ENCODE data around the gene BEX1.
"Not testable (repeated sequence)": the region's sequence is repeated elsewhere in the genome, so short reads cannot be mapped to it uniquely, and the experiment has no call there.

Gene BEX1

GRCh38 chrX:103081051-103081450 lies 17.1 kb upstream of the BEX1 start:
- H3K27ac ChIP-seq (ENCODE audit: low read depth, low read length, severe bottlenecking), result no peak overlapping the region
- 90% methylated on average over 2 of the region's 6 CpGs; no CpG with 5 or more reads in 1 of the 2 experiments for WGBS, 2 experiments (ENCODE audit: insufficient coverage in 2 of 2)
- no peaks in the 10 kb centered on the region for H3K4me1 ChIP-seq (ENCODE audit: control insufficient read depth, insufficient read depth, low read length, poor library complexity, severe bottlenecking)
- H3K36me3 ChIP-seq (ENCODE audit: control insufficient read depth, insufficient read depth, low read length), result no peaks in the 10 kb centered on the region
- H3K9me3 ChIP-seq (ENCODE audit: control insufficient read depth, low read length), result no peaks in the 10 kb centered on the region
- no peak overlapping the region for H3K4me3 ChIP-seq (ENCODE audit: extremely low read depth, insufficient read depth, low read length, poor library complexity, severe bottlenecking)

GRCh38 chrX:103073467-103073866 lies 9.5 kb upstream of the BEX1 start:
- H3K27ac ChIP-seq (ENCODE audit: low read depth, low read length, severe bottlenecking), result no peak overlapping the region
- H3K9me3 ChIP-seq (ENCODE audit: control insufficient read depth, low read length), result no peaks in the 10 kb centered on the region
- no peaks in the 10 kb centered on the region for H3K4me1 ChIP-seq (ENCODE audit: control insufficient read depth, insufficient read depth, low read length, poor library complexity, severe bottlenecking)
- no peak overlapping the region for H3K4me3 ChIP-seq (ENCODE audit: extremely low read depth, insufficient read depth, low read length, poor library complexity, severe bottlenecking)
- no peaks in the 10 kb centered on the region for H3K36me3 ChIP-seq (ENCODE audit: control insufficient read depth, insufficient read depth, low read length)
- WGBS, 2 experiments (ENCODE audit: insufficient coverage in 2 of 2), result 51 to 67% methylated on average over 2 to 4 of the region's 5 CpGs

- Histone ChIP-seq H3K36me3 (ENCODE audit: control insufficient read depth, insufficient read depth, low read length) (no peaks in the 10 kb centered on the region), H3K4me3 (ENCODE audit: extremely low read depth, insufficient read depth, low read length, poor library complexity, severe bottlenecking) (no peak overlapping the region), H3K4me1 (ENCODE audit: control insufficient read depth, insufficient read depth, low read length, poor library complexity, severe bottlenecking) (no peaks in the 10 kb centered on the region), H3K9me3 (ENCODE audit: control insufficient read depth, low read length) (no peaks in the 10 kb centered on the region), H3K27ac (ENCODE audit: low read depth, low read length, severe bottlenecking) (no peak overlapping the region)
- no CpG with 5 or more reads among the region's 1 CpG for WGBS, 2 experiments (ENCODE audit: insufficient coverage in 2 of 2)
Measured at GRCh38 chrX:103066606-103067005, 2.6 kb upstream of the BEX1 start.

- H3K4me3 ChIP-seq (ENCODE audit: extremely low read depth, insufficient read depth, low read length, poor library complexity, severe bottlenecking), result peak overlapping the region; percentile 49
- peak overlapping the region; percentile 64 for H3K27ac ChIP-seq (ENCODE audit: low read depth, low read length, severe bottlenecking)
- WGBS, 2 experiments (ENCODE audit: insufficient coverage in 2 of 2), result no CpG with 5 or more reads among the region's 34 CpGs
Measured at GRCh38 chrX:103063191-103063845, 653 bp downstream of the BEX1 start.

GRCh38 chrX:103061486-103061885 lies 2.5 kb downstream of the BEX1 start:
- WGBS, 2 experiments (ENCODE audit: insufficient coverage in 2 of 2), result 92 to 100% methylated on average over 1 to 2 of the region's 3 CpGs
- H3K4me1 ChIP-seq (ENCODE audit: control insufficient read depth, insufficient read depth, low read length, poor library complexity, severe bottlenecking), result no peaks in the 10 kb centered on the region
- no peak overlapping the region for H3K4me3 ChIP-seq (ENCODE audit: extremely low read depth, insufficient read depth, low read length, poor library complexity, severe bottlenecking)
- no peaks in the 10 kb centered on the region for H3K9me3 ChIP-seq (ENCODE audit: control insufficient read depth, low read length)
- H3K27ac ChIP-seq (ENCODE audit: low read depth, low read length, severe bottlenecking), result no peak overlapping the region
- H3K36me3 ChIP-seq (ENCODE audit: control insufficient read depth, insufficient read depth, low read length), result no peaks in the 10 kb centered on the region

More at GRCh38 chrX:103063191-103063845, 653 bp downstream of the BEX1 start:
- Histone ChIP-seq H3K9me3 (ENCODE audit: control insufficient read depth, low read length) (no peaks in the 10 kb centered on the region), H3K36me3 (ENCODE audit: control insufficient read depth, insufficient read depth, low read length) (no peaks in the 10 kb centered on the region), H3K4me1 (ENCODE audit: control insufficient read depth, insufficient read depth, low read length, poor library complexity, severe bottlenecking) (no peaks in the 10 kb centered on the region)

DNA sequence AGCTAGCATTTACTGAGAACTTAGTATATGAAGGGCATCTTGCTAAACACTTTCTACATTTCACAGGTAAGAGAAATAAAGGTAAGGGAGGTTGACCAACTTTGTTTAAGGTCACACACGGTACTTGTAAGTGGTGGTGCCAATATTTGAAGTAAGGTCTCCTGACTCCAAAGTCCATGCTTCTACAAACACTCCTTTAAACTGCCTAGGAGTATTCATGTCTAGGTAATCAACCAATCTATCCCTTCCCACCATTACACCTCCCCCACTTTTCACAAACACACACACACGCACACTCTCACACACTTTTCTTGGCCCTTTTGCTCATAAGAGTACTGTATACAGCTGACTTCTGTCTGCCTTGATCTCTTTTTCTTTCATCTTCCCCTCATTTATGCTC lies 7.1 kb downstream of the BEX1 start:
- no peaks in the 10 kb centered on the region for H3K9me3 ChIP-seq (ENCODE audit: control insufficient read depth, low read length)
- no peaks in the 10 kb centered on the region for H3K36me3 ChIP-seq (ENCODE audit: control insufficient read depth, insufficient read depth, low read length)
- no peak overlapping the region for H3K4me3 ChIP-seq (ENCODE audit: extremely low read depth, insufficient read depth, low read length, poor library complexity, severe bottlenecking)
- no peak overlapping the region for H3K27ac ChIP-seq (ENCODE audit: low read depth, low read length, severe bottlenecking)
- no peaks in the 10 kb centered on the region for H3K4me1 ChIP-seq (ENCODE audit: control insufficient read depth, insufficient read depth, low read length, poor library complexity, severe bottlenecking)
- WGBS, 2 experiments (ENCODE audit: insufficient coverage in 2 of 2), result 92 to 100% methylated on average over 1 of the region's 2 CpGs

- Histone ChIP-seq H3K4me1 (ENCODE audit: control insufficient read depth, insufficient read depth, low read length, poor library complexity, severe bottlenecking) (no peaks in the 10 kb centered on the region), H3K9me3 (ENCODE audit: control insufficient read depth, low read length) (no peaks in the 10 kb centered on the region), H3K36me3 (ENCODE audit: control insufficient read depth, insufficient read depth, low read length) (no peaks in the 10 kb centered on the region), H3K4me3 (ENCODE audit: extremely low read depth, insufficient read depth, low read length, poor library complexity, severe bottlenecking) (no peak overlapping the region), H3K27ac (ENCODE audit: low read depth, low read length, severe bottlenecking) (no peak overlapping the region)
Measured at GRCh38 chrX:103052625-103053024, 11.3 kb downstream of the BEX1 start.

DNA sequence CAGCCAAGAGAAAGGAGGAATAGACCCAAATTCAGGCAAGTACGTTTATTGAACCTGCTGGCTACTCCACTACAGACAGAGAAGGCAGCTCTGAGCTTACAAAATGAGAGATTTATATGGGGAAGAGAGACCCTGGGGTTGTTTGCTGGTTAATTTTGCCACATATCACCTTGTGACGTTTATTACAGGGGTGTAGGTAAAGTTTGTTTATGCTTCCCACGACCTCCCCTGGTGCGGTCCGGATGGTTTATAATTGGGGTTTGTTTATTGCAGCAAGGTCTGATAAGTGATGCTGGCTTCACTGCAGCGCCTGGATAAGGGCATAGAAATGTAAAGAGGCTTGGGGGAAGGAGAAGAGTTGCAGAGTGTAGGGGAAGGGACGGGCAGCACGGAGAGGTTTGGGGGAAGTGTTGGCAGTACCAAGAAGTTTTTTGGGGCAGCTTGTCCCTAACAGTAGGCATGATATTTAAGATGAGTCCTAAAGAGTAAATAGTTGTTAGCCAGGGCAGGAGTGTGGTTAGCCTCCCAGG lies 12.6 kb downstream of the BEX1 start:
- Histone ChIP-seq H3K36me3 (ENCODE audit: control insufficient read depth, insufficient read depth, low read length) (no peaks in the 10 kb centered on the region), H3K4me1 (ENCODE audit: control insufficient read depth, insufficient read depth, low read length, poor library complexity, severe bottlenecking) (no peaks in the 10 kb centered on the region), H3K27ac (ENCODE audit: low read depth, low read length, severe bottlenecking) (no peak overlapping the region), H3K9me3 (ENCODE audit: control insufficient read depth, low read length) (no peaks in the 10 kb centered on the region), H3K4me3 (ENCODE audit: extremely low read depth, insufficient read depth, low read length, poor library complexity, severe bottlenecking) (no peak overlapping the region)
- WGBS, 2 experiments (ENCODE audit: insufficient coverage in 2 of 2), result 44% methylated on average over 4 of the region's 8 CpGs; no CpG with 5 or more reads in 1 of the 2 experiments

GRCh38 chrX:103033371-103033770 lies 30.6 kb downstream of the BEX1 start:
- WGBS, 2 experiments (ENCODE audit: insufficient coverage in 2 of 2), result no CpG with 5 or more reads among the region's 1 CpG
- not testable (repeated sequence) for H3K27ac ChIP-seq (ENCODE audit: low read depth, low read length, severe bottlenecking); H3K4me1 ChIP-seq (ENCODE audit: control insufficient read depth, insufficient read depth, low read length, poor library complexity, severe bottlenecking)

GRCh38 chrX:103017542-103017941 lies 46.4 kb downstream of the BEX1 start:
- WGBS, 2 experiments (ENCODE audit: insufficient coverage in 2 of 2), result no CpG with 5 or more reads among the region's 4 CpGs
- Histone ChIP-seq H3K4me3 (ENCODE audit: extremely low read depth, insufficient read depth, low read length, poor library complexity, severe bottlenecking) (no peak overlapping the region), H3K36me3 (ENCODE audit: control insufficient read depth, insufficient read depth, low read length) (no peaks in the 10 kb centered on the region), H3K9me3 (ENCODE audit: control insufficient read depth, low read length) (no peaks in the 10 kb centered on the region), H3K27ac (ENCODE audit: low read depth, low read length, severe bottlenecking) (no peak overlapping the region), H3K4me1 (ENCODE audit: control insufficient read depth, insufficient read depth, low read length, poor library complexity, severe bottlenecking) (no peaks in the 10 kb centered on the region)

More at GRCh38 chrX:103033371-103033770, 30.6 kb downstream of the BEX1 start:
- H3K36me3 ChIP-seq (ENCODE audit: control insufficient read depth, insufficient read depth, low read length); H3K9me3 ChIP-seq (ENCODE audit: control insufficient read depth, low read length); H3K4me3 ChIP-seq (ENCODE audit: extremely low read depth, insufficient read depth, low read length, poor library complexity, severe bottlenecking): not testable (repeated sequence)

DNA sequence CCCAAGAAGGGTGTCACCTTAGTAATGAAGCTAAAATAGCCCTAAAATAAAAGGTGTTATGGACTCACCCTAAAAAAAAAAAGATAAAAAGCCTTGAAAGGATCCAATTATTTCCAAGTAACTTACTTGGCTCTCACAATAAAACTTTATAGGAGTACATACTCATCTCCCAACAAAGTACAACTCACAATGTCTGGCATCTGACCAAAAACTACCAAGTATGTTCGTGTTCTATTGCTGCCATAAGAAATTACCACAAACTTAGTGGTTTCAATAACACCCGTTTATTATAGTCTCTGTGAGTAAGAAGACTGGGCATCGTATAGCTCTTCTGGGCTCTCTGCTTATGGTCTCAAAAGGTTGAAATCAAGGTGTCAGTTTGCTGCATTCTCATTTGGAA lies 51.0 kb downstream of the BEX1 start:
- Histone ChIP-seq H3K4me3 (ENCODE audit: extremely low read depth, insufficient read depth, low read length, poor library complexity, severe bottlenecking) (no peak overlapping the region), H3K36me3 (ENCODE audit: control insufficient read depth, insufficient read depth, low read length) (no peaks in the 10 kb centered on the region), H3K4me1 (ENCODE audit: control insufficient read depth, insufficient read depth, low read length, poor library complexity, severe bottlenecking) (no peaks in the 10 kb centered on the region), H3K27ac (ENCODE audit: low read depth, low read length, severe bottlenecking) (no peak overlapping the region), H3K9me3 (ENCODE audit: control insufficient read depth, low read length) (no peaks in the 10 kb centered on the region)
- 100% methylated on average over 1 of the region's 3 CpGs; no CpG with 5 or more reads in 1 of the 2 experiments for WGBS, 2 experiments (ENCODE audit: insufficient coverage in 2 of 2)

Data from mesodermal cell (in vitro differentiated cells).